ENCODE measurements around the gene SBDS.
A peak's percentile ranks its signal among the peaks of the same experiment; 100 is the strongest.
"Not testable (repeated sequence)": the region's sequence is repeated elsewhere in the genome, so short reads cannot be mapped to it uniquely, and the experiment has no call there.

SBDS gene

DNA sequence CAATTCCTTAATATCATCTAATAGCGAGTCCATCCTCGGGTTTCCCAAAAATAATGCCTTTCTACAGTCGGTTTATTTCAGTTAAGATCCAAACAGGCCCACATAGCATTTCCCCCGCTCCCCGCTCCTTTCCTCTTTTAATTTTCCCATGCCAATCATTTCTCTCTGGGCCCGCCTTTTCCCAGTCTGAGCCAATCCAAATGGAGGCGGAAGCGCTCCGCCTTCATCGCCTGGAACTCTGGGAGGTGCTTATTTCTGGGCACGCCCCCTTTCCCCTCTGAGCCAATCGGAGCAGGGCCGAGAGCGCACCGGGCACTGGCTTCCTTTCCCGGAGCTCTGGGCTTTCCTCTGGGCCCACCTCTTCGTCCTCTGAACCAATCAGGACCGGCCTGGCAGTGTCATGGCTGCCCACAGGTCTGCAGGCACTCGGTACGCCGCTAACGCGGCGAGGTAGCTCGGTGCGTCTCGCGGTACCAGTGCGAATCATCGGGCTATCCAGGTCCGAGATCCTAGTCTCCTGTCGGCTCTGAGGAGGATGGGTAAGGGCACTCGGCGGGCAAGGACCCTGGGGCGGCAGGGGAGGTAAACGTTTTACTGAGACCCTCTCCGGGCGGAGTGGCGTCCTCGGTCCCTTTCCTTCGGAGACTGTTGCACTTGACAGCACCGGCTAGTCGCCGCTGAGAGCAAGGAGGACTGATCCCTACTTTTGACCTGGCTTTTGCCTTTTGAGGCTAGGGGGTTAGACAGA is 1.2 kb upstream of the SBDS start, which contains the start of gene TYW1:
Gene TYW1 (plus strand): TSS at position 390 of the 748 bp plus-strand sequence. CDS start 146 bp downstream, at position 536.
- peak; percentile 95 to 97 for DNase-seq (ENCODE audit: low read depth in 2 of 2)

DNA sequence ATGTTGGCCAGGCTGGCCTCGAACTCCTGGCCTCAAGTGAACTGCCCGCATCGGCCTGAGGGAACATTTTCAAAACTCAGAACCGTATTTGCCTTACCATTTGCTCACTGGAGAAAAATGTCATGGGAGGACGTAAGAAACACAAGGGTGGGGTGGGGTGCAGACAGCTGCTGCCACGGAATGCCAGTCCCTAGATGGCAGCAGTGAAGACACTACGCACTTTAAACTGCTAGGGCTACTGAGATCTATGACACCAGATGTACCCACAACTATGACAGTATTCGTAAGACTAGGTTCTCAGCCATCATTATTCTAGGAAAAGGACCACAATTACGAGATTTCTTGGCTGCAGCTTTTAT is 716 bp downstream of the SBDS start:
- peak; percentile 52 for DNase-seq (ENCODE audit: low read depth in 2 of 2)

- DNase-seq (ENCODE audit: low read depth in 2 of 2), result not testable (repeated sequence)
Measured at GRCh38 chr7:66994051-66994450, 1.3 kb downstream of the SBDS start.

- DNase-seq (ENCODE audit: low read depth in 2 of 2), result not testable (repeated sequence)
Measured at GRCh38 chr7:66989552-66989951, 5.8 kb downstream of the SBDS start.

DNA sequence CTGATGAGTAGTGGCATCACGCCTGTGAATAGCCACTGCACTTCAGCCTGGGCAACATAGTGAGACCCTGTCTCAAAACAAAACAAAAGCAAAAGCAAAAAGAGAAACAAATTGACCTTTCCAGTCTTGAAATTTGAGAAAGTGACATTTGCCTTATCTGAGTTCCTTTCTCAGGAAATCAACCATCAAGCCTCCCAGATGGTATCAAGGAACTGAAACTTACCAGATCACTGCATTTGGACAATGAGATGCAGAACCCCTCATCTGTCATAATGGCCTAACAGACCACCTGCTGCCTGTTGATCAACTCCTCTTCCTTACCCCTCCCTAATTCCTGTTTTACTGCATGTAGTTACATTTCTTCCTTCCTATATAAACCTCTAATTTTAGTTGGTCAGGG is 15.1 kb downstream of the SBDS start:
- not testable (repeated sequence) for DNase-seq (ENCODE audit: low read depth in 2 of 2)

- not testable (repeated sequence) for DNase-seq (ENCODE audit: low read depth in 2 of 2)
Measured at GRCh38 chr7:66979013-66979412, 16.4 kb downstream of the SBDS start.

DNA sequence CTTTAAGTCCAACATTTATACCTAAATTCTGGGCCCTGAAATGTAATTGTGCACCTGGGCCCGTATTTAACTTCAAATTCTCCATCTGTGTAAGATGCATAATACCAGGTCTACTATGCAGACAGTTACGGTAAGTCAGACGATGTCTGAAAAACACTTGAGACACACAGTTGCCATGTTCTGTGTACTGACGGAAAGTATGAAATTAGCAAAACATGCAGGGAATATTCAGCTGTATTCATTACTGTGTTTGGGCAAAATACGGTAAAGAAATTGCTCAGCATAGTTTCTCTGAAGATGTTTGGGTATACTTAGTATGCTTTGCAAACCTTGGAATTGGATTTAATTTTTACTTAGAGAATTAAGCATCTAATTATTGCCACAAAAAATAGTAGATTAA is 17.1 kb downstream of the SBDS start:
- not testable (repeated sequence) for DNase-seq (ENCODE audit: low read depth in 2 of 2)

DNA sequence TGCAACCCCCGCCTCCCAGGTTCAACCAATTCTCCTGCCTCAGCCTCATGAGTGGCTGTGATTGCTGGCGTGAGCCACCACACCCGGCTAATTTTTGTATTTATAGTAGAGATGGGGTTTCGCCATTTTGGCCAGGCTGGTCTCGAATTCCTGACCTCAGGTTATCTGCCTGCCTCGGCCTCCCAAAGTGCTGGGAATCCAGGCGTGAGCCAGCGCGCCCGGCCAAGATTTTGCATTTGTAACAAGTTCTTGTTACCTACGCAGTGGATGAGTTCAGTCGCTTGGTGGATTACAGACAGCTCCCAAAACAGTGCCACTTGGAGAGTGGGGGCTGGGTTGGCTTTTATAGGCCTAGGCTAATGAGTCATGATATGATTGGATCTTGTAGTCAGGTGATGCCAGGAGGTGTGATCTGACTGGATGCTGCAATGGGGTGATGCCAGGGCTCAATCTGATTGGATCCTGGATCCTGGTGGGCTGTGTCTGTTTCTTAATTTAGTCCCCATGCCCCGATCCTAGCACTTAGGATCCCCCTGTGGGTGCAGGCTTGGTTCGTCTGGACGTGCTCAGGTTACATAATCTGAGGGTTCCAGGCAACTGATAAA is 20.3 kb downstream of the SBDS start:
- no peak for DNase-seq (ENCODE audit: low read depth in 2 of 2)

GRCh38 chr7:66970310-66970709 is 25.1 kb downstream of the SBDS start:
- DNase-seq (ENCODE audit: low read depth in 2 of 2), result no peak

GRCh38 chr7:66969001-66969400 is 26.4 kb downstream of the SBDS start:
- DNase-seq (ENCODE audit: low read depth in 2 of 2), result not testable (repeated sequence)

DNA sequence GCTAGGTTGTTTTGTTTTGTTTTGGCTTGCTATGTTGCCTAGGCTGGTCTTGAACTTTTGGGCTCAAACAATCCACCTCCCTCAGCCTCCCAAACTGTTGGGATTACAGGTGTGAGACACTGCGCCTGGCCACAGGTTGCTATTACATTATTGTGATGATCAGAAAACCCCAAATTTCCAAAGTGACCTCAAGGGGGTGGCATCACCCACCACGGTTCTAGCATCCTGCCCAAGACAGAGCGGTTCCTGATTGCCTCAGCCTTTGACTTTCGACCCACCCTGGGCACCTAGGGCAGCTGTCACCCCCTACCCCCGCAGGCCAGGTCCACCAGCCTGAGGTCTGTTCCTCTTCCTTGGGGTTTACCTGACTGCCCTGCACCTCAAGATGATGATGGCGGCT is 28.4 kb downstream of the SBDS start:
- DNase-seq (ENCODE audit: low read depth in 2 of 2), result no peak

DNA sequence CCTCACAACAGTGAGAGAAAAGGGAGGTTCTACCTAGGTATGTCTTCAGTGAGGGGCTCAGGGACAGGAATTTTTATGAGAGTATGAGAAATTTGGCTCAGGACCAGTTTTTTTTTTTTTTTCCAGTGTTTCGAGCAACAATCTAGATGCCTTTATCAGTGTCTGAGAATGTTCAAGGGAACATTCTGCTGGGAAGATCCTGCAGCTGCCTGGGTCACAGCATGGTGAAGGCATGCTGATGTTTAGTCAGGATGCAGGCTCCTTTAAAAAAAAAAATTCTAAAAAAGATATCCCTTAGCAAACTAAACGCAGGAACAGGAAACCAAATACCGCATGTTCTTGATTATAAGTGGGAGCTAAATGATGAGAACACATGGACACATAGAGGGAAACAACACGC is 31.0 kb downstream of the SBDS start:
- DNase-seq (ENCODE audit: low read depth in 2 of 2), result peak; percentile 32

- DNase-seq (ENCODE audit: low read depth in 2 of 2), result no peak
Measured at GRCh38 chr7:66961096-66961495, 34.3 kb downstream of the SBDS start.

DNA sequence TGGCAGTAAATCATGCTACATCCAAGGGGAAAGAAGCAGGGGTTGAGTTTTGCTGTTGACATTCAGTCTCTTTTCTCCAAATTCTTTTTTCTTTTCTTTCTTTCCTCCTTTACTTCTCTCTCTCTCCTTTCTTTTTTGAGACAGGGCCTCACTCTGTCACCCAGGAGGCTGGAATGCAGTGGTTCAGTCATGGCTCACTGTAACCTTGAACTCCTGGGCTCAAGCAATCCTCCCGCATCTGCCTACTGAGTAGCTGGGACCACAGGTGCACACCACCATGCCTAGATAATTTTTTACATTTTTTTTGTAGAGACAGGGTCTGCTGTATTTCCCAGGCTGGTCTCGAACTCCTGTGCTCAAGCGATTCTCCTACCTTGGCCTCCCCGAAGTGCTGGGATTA is 35.2 kb downstream of the SBDS start:
- no peak for DNase-seq (ENCODE audit: low read depth in 2 of 2)

GRCh38 chr7:66958538-66959350 is 36.6 kb downstream of the SBDS start:
- DNase-seq (ENCODE audit: low read depth in 2 of 2), result no peak

GRCh38 chr7:66957595-66958290 is 37.6 kb downstream of the SBDS start:
- DNase-seq (ENCODE audit: low read depth in 2 of 2), result no peak

DNA sequence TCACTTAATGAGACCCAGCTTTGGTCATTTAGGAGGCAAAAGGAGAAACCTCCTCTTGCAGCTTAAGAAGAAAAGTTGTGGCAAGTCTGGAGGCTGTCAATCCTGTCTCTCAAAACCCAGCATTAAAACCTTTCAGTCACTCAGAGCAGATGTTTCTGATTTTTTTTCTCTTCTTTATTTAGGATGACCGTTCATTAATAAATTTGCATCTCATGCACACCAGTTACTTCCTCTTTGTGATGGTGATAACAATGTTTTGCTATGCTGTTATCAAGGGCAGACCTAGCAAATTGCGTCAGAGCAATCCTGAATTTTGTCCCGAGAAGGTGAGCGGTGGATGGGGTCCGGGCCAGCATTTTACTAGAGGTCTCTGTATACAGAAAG is 42.4 kb downstream of the SBDS start:
- DNase-seq (ENCODE audit: low read depth in 2 of 2), result no peak

DNA sequence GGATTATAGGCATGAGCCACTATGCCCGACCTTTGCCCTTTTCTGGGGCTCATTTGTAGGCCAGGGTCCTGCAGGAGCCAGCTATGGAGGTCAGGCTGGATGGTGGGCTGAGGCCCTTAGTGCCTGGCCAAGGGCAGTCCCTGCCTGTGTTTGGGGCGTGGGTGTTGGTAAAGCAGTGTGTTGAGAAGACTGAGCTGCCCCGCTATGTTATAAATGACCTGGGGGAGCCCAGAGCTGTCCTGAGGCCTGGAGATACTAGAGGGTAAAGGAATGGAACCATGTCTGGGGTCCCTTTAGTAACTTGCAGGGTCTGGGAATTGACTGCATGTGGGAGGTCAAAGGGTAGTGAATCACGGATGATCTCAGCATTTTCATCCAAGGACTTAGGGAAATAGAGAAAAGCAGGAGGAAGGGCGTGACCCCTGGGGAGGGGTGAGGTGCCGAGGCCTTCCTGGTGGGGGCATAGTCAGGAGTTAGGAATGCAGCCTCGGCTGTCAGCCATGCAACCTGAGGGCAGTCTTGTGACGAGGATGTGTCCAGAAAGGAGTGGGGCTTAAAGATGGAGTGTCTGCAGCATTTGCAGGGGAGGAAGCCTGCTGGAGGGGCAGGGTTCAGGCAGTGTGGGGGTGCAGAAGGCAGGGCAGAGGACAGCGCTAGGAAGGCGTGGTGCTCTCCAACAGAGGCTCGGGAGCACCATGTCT is 42.9 kb downstream of the SBDS start:
- no peak for DNase-seq (ENCODE audit: low read depth in 2 of 2)

DNA sequence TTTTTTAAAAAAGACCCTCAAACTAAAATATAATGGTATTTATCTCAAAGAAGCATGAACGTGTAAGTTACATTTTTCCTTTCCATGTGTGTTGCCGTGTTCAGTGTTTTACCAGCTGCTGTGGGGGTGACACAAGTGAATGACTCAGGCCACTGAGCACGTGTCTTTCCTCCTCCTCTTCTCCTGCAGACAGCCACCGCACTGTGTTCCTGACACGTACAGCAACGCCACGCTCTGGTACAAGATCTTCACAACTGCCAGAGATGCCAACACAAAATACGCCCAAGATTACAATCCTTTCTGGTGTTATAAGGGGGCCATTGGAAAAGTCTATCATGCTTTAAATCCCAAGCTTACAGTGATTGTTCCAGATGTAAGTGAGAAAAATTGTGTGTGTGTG is 44.6 kb downstream of the SBDS start:
- no peak for DNase-seq (ENCODE audit: low read depth in 2 of 2)

- no peak for DNase-seq (ENCODE audit: low read depth in 2 of 2)
Measured at GRCh38 chr7:66950311-66950710, 45.1 kb downstream of the SBDS start.

- no peak for DNase-seq (ENCODE audit: low read depth in 2 of 2)
Measured at GRCh38 chr7:66948480-66949109, 46.8 kb downstream of the SBDS start.
